ENCODE measurements around the gene CHRDL1.

DNA sequence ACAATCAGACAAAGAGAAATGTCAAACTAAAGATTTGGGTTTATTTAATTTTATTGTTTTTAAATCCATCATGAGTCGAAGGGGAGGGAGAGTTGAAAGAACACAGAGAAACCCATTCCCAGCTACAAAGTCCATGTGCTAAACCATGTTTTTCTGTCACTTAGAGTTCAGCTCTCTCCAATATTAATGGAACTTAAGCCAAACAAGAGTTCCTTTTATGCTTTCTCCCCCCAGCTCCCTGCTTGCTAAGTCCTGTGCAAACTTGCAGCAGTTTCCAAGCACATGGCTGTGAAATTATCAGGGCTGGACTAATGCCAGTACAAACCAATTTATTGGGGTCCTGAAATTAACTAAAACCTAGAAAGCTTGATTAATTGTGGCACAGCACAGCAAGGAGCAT, 9.7 kb upstream of the CHRDL1 start:
- TF ChIP-seq ZNF274 (IDR thresholded peaks at IDR 0.05; ENCODE audit: low read depth, low read length) (no peak), YY1 (IDR thresholded peaks at IDR 0.05; ENCODE audit: insufficient read depth, insufficient read length) (no peak), SUZ12 (IDR thresholded peaks at IDR 0.05; ENCODE audit: extremely low read depth, insufficient read depth, insufficient read length) (no peak)

All from NT2/D1 (cell line).